ENCODE data around the gene CCR7.
A peak's percentile ranks its signal among the peaks of the same experiment; 100 is the strongest.

The CCR7 gene

GRCh38 chr17:40560592-40561293 lies 4.5 kb downstream of the CCR7 start:
- no peak for DNase-seq

GRCh38 chr17:40559954-40560591 lies 5.2 kb downstream of the CCR7 start:
- peak; percentile 67 to 85 for DNase-seq

GRCh38 chr17:40559564-40559916 lies 5.7 kb downstream of the CCR7 start:
- no peak for DNase-seq

- no peak for DNase-seq
Observed at GRCh38 chr17:40558890-40559563, 6.2 kb downstream of the CCR7 start.

GRCh38 chr17:40558300-40558889 lies 6.9 kb downstream of the CCR7 start:
- DNase-seq = no peak

- no peak for DNase-seq
Observed at GRCh38 chr17:40557531-40558299, 7.6 kb downstream of the CCR7 start.

- DNase-seq = peak; percentile 39 to 62
Observed at GRCh38 chr17:40556884-40557414, 8.3 kb downstream of the CCR7 start.

- no peak for DNase-seq
Observed at GRCh38 chr17:40556198-40556661, 9.0 kb downstream of the CCR7 start.

- DNase-seq = no peak
Observed at GRCh38 chr17:40555296-40556190, 9.7 kb downstream of the CCR7 start.

- DNase-seq = no peak
Observed at GRCh38 chr17:40554646-40555295, 10.5 kb downstream of the CCR7 start.

GRCh38 chr17:40553694-40554534 lies 11.4 kb downstream of the CCR7 start:
- peak; percentile 63 to 91 for DNase-seq

GRCh38 chr17:40552806-40553693 lies 12.2 kb downstream of the CCR7 start:
- no peak for DNase-seq

- DNase-seq = peak; percentile 51 to 69
Observed at GRCh38 chr17:40551879-40552768, 13.1 kb downstream of the CCR7 start.

GRCh38 chr17:40551091-40551878 lies 14.0 kb downstream of the CCR7 start:
- no peak for DNase-seq

- DNase-seq = no peak
Observed at GRCh38 chr17:40550608-40551007, 14.7 kb downstream of the CCR7 start.

- DNase-seq = peak in 1 of 2 experiments; percentile 69
Observed at GRCh38 chr17:40548982-40549685, 16.1 kb downstream of the CCR7 start.
